Lung (tissue), 12 donors: ENCODE measurements around the gene LRP2. TPM values are rescaled to one million over a fixed set of nuclear protein-coding genes. Genes with fewer than 3 reads are reported as not detected.

ENCODE experiments used
- ATAC-seq: fragments of 200-7000 bp; cut with Tn5 transposase; one replicate; pipeline ENCODE4 v1.9.1; 2020; ENCODE audit warnings: moderate number of reproducible peaks; ENCODE audit not compliant: insufficient read depth, low FRiP score
- DNase-seq, 3 donors: peaks; one replicate each; pipeline ENCODE4 v3.0.0-alpha.2; 2013 to 2017
- H3K27ac ChIP-seq, 2 donors: one replicate each; pipeline ENCODE4 v1.5.1; 2013; ENCODE audit warnings: mild to moderate bottlenecking in 2 of 2, moderate library complexity in 2 of 2, control low read depth in 1 of 2, inconsistent platforms in 1 of 2, low read depth in 1 of 2, low read length in 1 of 2
- H3K27me3 ChIP-seq, 3 donors: one replicate each; pipeline ENCODE4 v1.5.1; 2013; ENCODE audit warnings: low read length in 2 of 3; ENCODE audit not compliant: control insufficient read depth in 3 of 3, insufficient read depth in 3 of 3
- H3K36me3 ChIP-seq, 4 donors: one replicate each; pipeline ENCODE4 v1.5.1; 2013; ENCODE audit warnings: low read length in 4 of 4, mild to moderate bottlenecking in 1 of 4, moderate library complexity in 1 of 4; ENCODE audit not compliant: control insufficient read depth in 4 of 4, insufficient read depth in 4 of 4
- H3K4me1 ChIP-seq, 5 donors: one replicate each; pipeline ENCODE4 v1.5.1; 2013; ENCODE audit warnings: low read length in 5 of 5, mild to moderate bottlenecking in 2 of 5, moderate library complexity in 1 of 5; ENCODE audit not compliant: control insufficient read depth in 5 of 5, insufficient read depth in 5 of 5
- H3K4me3 ChIP-seq: one replicate; pipeline ENCODE4 v1.5.1; 2013; ENCODE audit warnings: mild to moderate bottlenecking, control low read depth, moderate library complexity
- H3K9ac ChIP-seq, 2 donors: one replicate each; pipeline ENCODE4 v1.5.1; 2013; ENCODE audit warnings: low read length in 2 of 2, control low read depth in 1 of 2; ENCODE audit not compliant: insufficient read depth in 1 of 2
- H3K9me3 ChIP-seq, 4 donors: one replicate each; pipeline ENCODE4 v1.5.1; 2013; ENCODE audit warnings: low read length in 3 of 4, mild to moderate bottlenecking in 1 of 4, moderate library complexity in 1 of 4; ENCODE audit not compliant: control insufficient read depth in 4 of 4, insufficient read depth in 3 of 4
- CTCF ChIP-seq: IDR thresholded peaks from 2 replicates; pipeline ENCODE4 v1.5.1; 2012; ENCODE audit warnings: mild to moderate bottlenecking; ENCODE audit errors: control extremely low read depth, extremely low read depth
- WGBS, 2 donors: extraction: QIAGEN DNeasy Blood & Tissue Kit; methylation state at CpG; one replicate each; pipeline ENCODE4 v1.1.7; 2013; 5-methylcytosine and 5-hydroxymethylcytosine counted together
- polyA plus RNA-seq, 2 donors: library from polyadenylated mRNA; stranded (reverse); fragments of 200-250 nt; gene quantifications; one replicate each; pipeline ENCODE4 v1.2.1, GENCODE V29; 2013
- total RNA-seq, 2 donors: library from RNA; depleted of rRNA in 1 of 2; stranded (reverse); fragments of >200 nt in 1 of 2; gene quantifications; one replicate each; pipeline ENCODE4 v1.2.1, GENCODE V29; 2014 to 2021
- donor health status: control.
- donor health status: control.
- donor health status: Bipolar disorder and iron deficiency.
- donor health status: healthy.
- donor health status: DM: yes; HTN: yes; CAD: no.

The LRP2 gene
- total and polyA plus RNA-seq, 4 donors: 2.4 to 39.5 (median 15.8) TPM

GRCh38 chr2:169285531-169286235 is 76.7 kb downstream of the LRP2 start:
- Histone ChIP-seq H3K27ac (no peak overlapping the region), H3K36me3 (no peaks in the 10 kb centered on the region), H3K27me3 (no peaks in the 10 kb centered on the region), H3K9me3 (peaks cover 0 to 2% (median 0%) of the 10 kb centered on the region in 4 donors), H3K4me1 (no peaks in the 10 kb centered on the region), H3K9ac (no peak overlapping the region), H3K4me3 (no peak overlapping the region)
- TF ChIP-seq CTCF: no peak
- DNase-seq (peak in 2 of 3 donors; percentile 47 to 71), ATAC-seq (no peak)
- 62 to 79% methylated on average over 5 of the region's 5 CpGs for WGBS, 2 donors

- no peak for TF ChIP-seq CTCF
- H3K27ac ChIP-seq: no peak overlapping the region
- no peak for ATAC-seq
- H3K4me3 ChIP-seq: no peak overlapping the region
- no peak for DNase-seq
- no peaks in the 10 kb centered on the region for H3K4me1 ChIP-seq
- H3K9ac ChIP-seq: no peak overlapping the region
- WGBS, 2 donors: 91 to 94% methylated on average over 4 of the region's 4 CpGs
- H3K27me3 ChIP-seq: no peaks in the 10 kb centered on the region
- H3K9me3 ChIP-seq: no peaks in the 10 kb centered on the region
- no peaks in the 10 kb centered on the region for H3K36me3 ChIP-seq
Observed at GRCh38 chr2:169280502-169280901, 81.8 kb downstream of the LRP2 start.

GRCh38 chr2:169275696-169276444 is 86.5 kb downstream of the LRP2 start:
- Histone ChIP-seq H3K4me3 (no peak overlapping the region), H3K36me3 (no peaks in the 10 kb centered on the region), H3K4me1 (no peaks in the 10 kb centered on the region), H3K27me3 (no peaks in the 10 kb centered on the region), H3K9me3 (peaks cover 0 to 2% (median 0%) of the 10 kb centered on the region in 4 donors), H3K27ac (no peak overlapping the region), H3K9ac (no peak overlapping the region)
- DNase-seq: peak; percentile 29 to 61 (median 29)
- WGBS, 2 donors: 53 to 72% methylated on average over 7 of the region's 7 CpGs
- no peak for ATAC-seq
- TF ChIP-seq CTCF: peak; percentile 8
